Osteocyte (in vitro differentiated cells): Measurements from ENCODE around the gene SLC27A4. TPM values are rescaled to one million over a fixed set of nuclear protein-coding genes. Genes with fewer than 3 reads are reported as not detected.

Experiments used
- DNase-seq: peaks from one replicate; pipeline ENCODE4 v3.0.0; 2021; ENCODE audit warnings: mixed read lengths; ENCODE audit not compliant: unreplicated experiment; ENCODE audit errors: extremely low spot score
- H3K27ac Mint-ChIP-seq: one replicate; pipeline ENCODE4 v1.8.0; 2021; ENCODE audit warnings: mild to moderate bottlenecking, mixed read lengths; ENCODE audit not compliant: unreplicated experiment
- H3K27me3 Mint-ChIP-seq: one replicate; pipeline ENCODE4 v1.8.0; 2021; ENCODE audit warnings: mixed read lengths; ENCODE audit not compliant: unreplicated experiment
- H3K36me3 Mint-ChIP-seq: one replicate; pipeline ENCODE4 v1.8.0; 2021; ENCODE audit warnings: mixed read lengths; ENCODE audit not compliant: unreplicated experiment
- H3K4me1 Mint-ChIP-seq: one replicate; pipeline ENCODE4 v1.8.0; 2021; ENCODE audit warnings: mixed read lengths; ENCODE audit not compliant: unreplicated experiment
- H3K4me3 Mint-ChIP-seq: one replicate; pipeline ENCODE4 v1.8.0; 2021; ENCODE audit warnings: mild to moderate bottlenecking, moderate library complexity, mixed read lengths; ENCODE audit not compliant: unreplicated experiment
- H3K9me3 Mint-ChIP-seq: one replicate; pipeline ENCODE4 v1.8.0; 2021; ENCODE audit warnings: mixed read lengths; ENCODE audit not compliant: unreplicated experiment
- CTCF ChIP-seq: fragments of 200-600 bp; sonication (generic); IDR thresholded peaks from 2 replicates; pipeline ENCODE4 v1.5.0; 2021; ENCODE audit warnings: antibody characterized with exemption, mild to moderate bottlenecking, moderate library complexity
- total RNA-seq: library from RNA; stranded (reverse); gene quantifications from 2 replicates; pipeline ENCODE4 v1.2.1, GENCODE V29; 2021

SLC27A4 gene
- total RNA-seq, 1 donor from 2014 or later: 39.4 TPM

DNA sequence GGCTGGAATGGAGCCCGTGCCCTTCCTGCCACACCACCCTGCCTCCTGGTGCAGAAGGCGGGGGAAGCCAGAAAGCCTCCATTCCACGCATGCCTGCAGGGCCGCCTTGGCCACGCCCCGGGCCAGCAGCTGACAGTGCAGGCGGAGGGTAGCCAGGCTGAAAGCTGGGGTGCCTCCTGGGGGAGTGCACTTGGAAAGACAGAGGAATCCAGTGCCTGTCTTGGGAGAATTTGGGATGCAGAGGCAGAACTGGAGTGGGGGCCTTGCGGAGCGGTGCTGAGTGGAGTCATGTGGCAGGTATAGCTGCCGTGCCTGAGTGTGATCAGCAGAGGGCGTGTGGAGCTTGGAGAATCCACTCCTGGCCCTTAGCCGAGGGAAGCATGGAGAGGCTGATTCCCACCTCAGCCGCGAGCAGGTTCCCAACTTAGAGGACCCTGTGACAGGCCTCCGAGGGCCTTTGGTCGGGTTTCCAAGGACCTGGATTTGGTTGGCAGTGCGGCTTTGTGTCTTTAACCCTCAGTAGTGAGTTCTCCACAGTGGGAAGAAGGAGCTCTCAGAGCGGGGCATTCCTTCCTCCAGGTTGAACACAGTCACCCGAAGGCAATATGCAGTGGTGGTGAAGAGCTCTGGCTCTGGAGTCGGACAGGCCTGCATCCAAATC lies 21.8 kb downstream of the SLC27A4 start:
- Mint-ChIP-seq H3K4me3 (peak overlapping the region; percentile 74), H3K27ac (peak overlapping the region; percentile 85), H3K36me3 (peaks cover 2% of the 10 kb centered on the region)

GRCh38 chr9:128362774-128363173 lies 22.4 kb downstream of the SLC27A4 start:
- Mint-ChIP-seq H3K27ac (no peak overlapping the region), H3K4me1 (peaks cover 27% of the 10 kb centered on the region), H3K9me3 (no peaks in the 10 kb centered on the region), H3K4me3 (no peak overlapping the region), H3K27me3 (no peaks in the 10 kb centered on the region), H3K36me3 (no peaks in the 10 kb centered on the region)
- no peak for DNase-seq
- no peak for TF ChIP-seq CTCF

More for the DNA sequence above, 21.8 kb downstream of the SLC27A4 start:
- Mint-ChIP-seq H3K9me3 (no peaks in the 10 kb centered on the region), H3K4me1 (peaks cover 27% of the 10 kb centered on the region), H3K27me3 (no peaks in the 10 kb centered on the region)
- TF ChIP-seq CTCF: peak; percentile 93
- DNase-seq: peak; percentile 93

GRCh38 chr9:128365525-128365924 lies 25.2 kb downstream of the SLC27A4 start:
- DNase-seq: no peak
- Mint-ChIP-seq H3K27ac (peak overlapping the region; percentile 73), H3K4me3 (peak overlapping the region; percentile 32)

GRCh38 chr9:128369024-128369706 lies 28.8 kb downstream of the SLC27A4 start:
- no peak for DNase-seq
- TF ChIP-seq CTCF: no peak
- Mint-ChIP-seq H3K4me3 (no peak overlapping the region), H3K4me1 (peaks cover 37% of the 10 kb centered on the region), H3K9me3 (no peaks in the 10 kb centered on the region), H3K27me3 (no peaks in the 10 kb centered on the region), H3K36me3 (no peaks in the 10 kb centered on the region), H3K27ac (no peak overlapping the region)

More at GRCh38 chr9:128365525-128365924, 25.2 kb downstream of the SLC27A4 start:
- Mint-ChIP-seq H3K36me3 (no peaks in the 10 kb centered on the region), H3K9me3 (no peaks in the 10 kb centered on the region), H3K27me3 (no peaks in the 10 kb centered on the region), H3K4me1 (peaks cover 33% of the 10 kb centered on the region)
- TF ChIP-seq CTCF: no peak

- no peak for TF ChIP-seq CTCF
Observed at GRCh38 chr9:128370367-128370751, 30.0 kb downstream of the SLC27A4 start.

More at GRCh38 chr9:128370367-128370751, 30.0 kb downstream of the SLC27A4 start:
- H3K27ac Mint-ChIP-seq: peak overlapping the region; percentile 98
- H3K27me3 Mint-ChIP-seq: no peaks in the 10 kb centered on the region
- H3K4me3 Mint-ChIP-seq: peak overlapping the region; percentile 97
- no peaks in the 10 kb centered on the region for H3K9me3 Mint-ChIP-seq
- DNase-seq: no peak
- H3K36me3 Mint-ChIP-seq: no peaks in the 10 kb centered on the region
- H3K4me1 Mint-ChIP-seq: peaks cover 27% of the 10 kb centered on the region
